ENCODE measurements around the gene SMIM30. TPM values are rescaled to one million over a fixed set of nuclear protein-coding genes. Genes with fewer than 3 reads are reported as not detected.

Gene SMIM30
- total RNA-seq, 1 experiment from 2014 or later, result 157 TPM

- peak; percentile 81 for DNase-seq (ENCODE audit: low read depth)
These were observed 18.2 kb downstream of the SMIM30 start for GRCh38 chr7:113100121-113100603.

GRCh38 chr7:113099284-113099919 is 19.0 kb downstream of the SMIM30 start:
- DNase-seq (ENCODE audit: low read depth), result no peak

GRCh38 chr7:113094517-113095249 is 23.7 kb downstream of the SMIM30 start:
- DNase-seq (ENCODE audit: low read depth), result no peak

GRCh38 chr7:113093561-113093960 is 24.8 kb downstream of the SMIM30 start:
- no peak for DNase-seq (ENCODE audit: low read depth)

- DNase-seq (ENCODE audit: low read depth), result no peak
These were observed 25.6 kb downstream of the SMIM30 start for GRCh38 chr7:113092762-113093161.

GRCh38 chr7:113087071-113087998 is 31.0 kb downstream of the SMIM30 start:
- peak; percentile 92 for DNase-seq (ENCODE audit: low read depth)

GRCh38 chr7:113086431-113086888 is 31.9 kb downstream of the SMIM30 start, which contains the start of gene GPR85:
GPR85 (minus strand) TSS chr7:113086827; CDS start chr7:113084721, 2,106 bp downstream.
- DNase-seq (ENCODE audit: low read depth), result peak; percentile 76

- DNase-seq (ENCODE audit: low read depth), result peak; percentile 35
These were observed 32.5 kb downstream of the SMIM30 start for GRCh38 chr7:113085781-113086390.

GRCh38 chr7:113084496-113085172 is 33.7 kb downstream of the SMIM30 start:
- no peak for DNase-seq (ENCODE audit: low read depth)

GRCh38 chr7:113083816-113084495 is 34.4 kb downstream of the SMIM30 start:
- DNase-seq (ENCODE audit: low read depth), result no peak

GRCh38 chr7:113083132-113083815 is 35.1 kb downstream of the SMIM30 start:
- DNase-seq (ENCODE audit: low read depth), result no peak

- no peak for DNase-seq (ENCODE audit: low read depth)
These were observed 40.0 kb downstream of the SMIM30 start for GRCh38 chr7:113078331-113078730.

GRCh38 chr7:113076703-113077102 is 41.7 kb downstream of the SMIM30 start:
- DNase-seq (ENCODE audit: low read depth), result no peak

GRCh38 chr7:113071465-113071864 is 46.9 kb downstream of the SMIM30 start:
- DNase-seq (ENCODE audit: low read depth), result peak; percentile 10

Other genes starting within 250 kb of the SMIM30 start
- gene GPR85, start 31.7 kb downstream of the SMIM30 start, total RNA-seq (2014; rRNA removed; shearing (Covaris generic)), result 3.1 and 4.2 TPM in 2 replicates

All from RPMI7951 (cell line).